ENCODE measurements around the gene KMT2A.

Gene KMT2A

DNA sequence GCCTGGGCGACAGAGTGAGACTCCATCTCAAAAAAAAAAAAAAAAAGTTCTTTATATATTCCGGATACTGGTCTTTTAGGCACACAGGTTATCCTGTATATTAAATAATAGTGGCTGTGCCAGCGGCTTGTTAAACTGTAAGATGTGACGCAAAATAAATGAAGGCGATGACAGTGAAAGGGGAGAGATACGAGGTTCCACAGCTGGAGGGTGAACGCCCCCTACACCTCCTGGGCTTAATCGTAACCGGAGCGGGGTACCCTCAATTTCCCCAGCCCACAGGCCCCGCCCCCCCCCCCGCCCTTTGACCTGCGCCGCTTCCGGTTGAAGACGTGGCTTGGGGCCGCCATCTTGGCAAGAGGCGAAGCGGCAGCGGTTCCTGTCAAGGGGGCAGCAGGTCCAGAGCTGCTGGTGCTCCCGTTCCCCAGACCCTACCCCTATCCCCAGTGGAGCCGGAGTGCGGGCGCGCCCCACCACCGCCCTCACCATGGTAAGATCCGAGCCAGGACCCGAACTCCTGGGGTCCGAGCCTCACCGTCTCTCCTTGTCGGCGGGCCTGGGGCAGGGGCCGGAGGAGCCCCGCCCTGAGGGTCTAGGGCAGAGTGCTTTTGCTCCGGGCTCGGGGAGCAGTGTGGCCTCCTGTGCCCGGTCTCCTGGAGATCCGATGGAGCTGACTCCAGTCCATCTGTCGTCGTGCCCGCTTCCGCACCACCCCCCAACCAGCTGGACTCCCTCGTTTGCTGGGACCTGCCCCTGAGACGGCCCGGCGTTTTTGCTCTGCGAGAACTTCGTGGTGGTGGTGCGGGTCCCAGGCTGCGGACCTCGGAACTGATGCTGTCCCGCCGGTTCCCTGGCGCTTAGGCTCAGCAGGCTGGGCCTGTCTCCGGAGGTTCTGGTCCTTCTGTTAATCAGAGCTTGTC lies 136.0 kb downstream of the KMT2A start, which contains the start of gene ARCN1:
ARCN1 (plus strand) TSS at position 349 of the 920 bp plus-strand sequence; CDS start at position 488, 139 bp downstream.
- TF ChIP-seq, protein P1, sequence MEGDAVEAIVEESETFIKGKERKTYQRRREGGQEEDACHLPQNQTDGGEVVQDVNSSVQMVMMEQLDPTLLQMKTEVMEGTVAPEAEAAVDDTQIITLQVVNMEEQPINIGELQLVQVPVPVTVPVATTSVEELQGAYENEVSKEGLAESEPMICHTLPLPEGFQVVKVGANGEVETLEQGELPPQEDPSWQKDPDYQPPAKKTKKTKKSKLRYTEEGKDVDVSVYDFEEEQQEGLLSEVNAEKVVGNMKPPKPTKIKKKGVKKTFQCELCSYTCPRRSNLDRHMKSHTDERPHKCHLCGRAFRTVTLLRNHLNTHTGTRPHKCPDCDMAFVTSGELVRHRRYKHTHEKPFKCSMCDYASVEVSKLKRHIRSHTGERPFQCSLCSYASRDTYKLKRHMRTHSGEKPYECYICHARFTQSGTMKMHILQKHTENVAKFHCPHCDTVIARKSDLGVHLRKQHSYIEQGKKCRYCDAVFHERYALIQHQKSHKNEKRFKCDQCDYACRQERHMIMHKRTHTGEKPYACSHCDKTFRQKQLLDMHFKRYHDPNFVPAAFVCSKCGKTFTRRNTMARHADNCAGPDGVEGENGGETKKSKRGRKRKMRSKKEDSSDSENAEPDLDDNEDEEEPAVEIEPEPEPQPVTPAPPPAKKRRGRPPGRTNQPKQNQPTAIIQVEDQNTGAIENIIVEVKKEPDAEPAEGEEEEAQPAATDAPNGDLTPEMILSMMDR (conservative IDR thresholded peaks at IDR 0.05; ENCODE audit: low read depth, low read length), result no peak
- H3K4me3 ChIP-seq (ENCODE audit: low read depth, low read length), result peak within 1 kb of the TSS; percentile 95
- DNase-seq (ENCODE audit: low read depth), result peak; percentile 80

DNA sequence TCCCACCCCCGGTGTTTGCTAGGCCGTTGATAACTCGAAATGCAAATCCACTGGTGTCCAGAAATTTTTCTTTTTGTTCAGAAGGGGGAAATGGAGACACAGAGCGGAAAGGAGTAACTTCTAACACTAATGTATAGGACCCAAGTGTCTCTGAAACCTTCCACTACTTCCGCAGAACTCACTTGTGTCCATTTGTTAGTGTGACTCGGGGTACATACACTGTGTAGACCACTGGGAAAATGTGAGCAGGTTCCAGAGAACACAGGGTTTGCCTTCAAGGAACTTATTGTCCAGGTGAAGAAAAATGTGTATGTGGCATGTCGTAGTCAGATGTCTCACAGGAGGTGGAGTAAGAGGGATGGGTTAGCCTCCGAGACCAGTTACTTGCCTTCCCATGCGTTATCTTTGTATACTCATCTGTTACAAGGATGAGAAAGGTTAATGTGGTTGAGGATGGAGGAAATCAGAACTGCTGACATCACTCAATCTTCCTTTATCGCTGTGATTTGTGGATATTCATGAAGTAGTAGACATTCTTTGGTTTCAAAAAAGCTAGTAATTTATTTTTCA lies 136.8 kb downstream of the KMT2A start:
- peak; percentile 66 for DNase-seq (ENCODE audit: low read depth)
- TF ChIP-seq, protein P1 (conservative IDR thresholded peaks at IDR 0.05; ENCODE audit: low read depth, low read length), result no peak
- H3K4me3 ChIP-seq (ENCODE audit: low read depth, low read length), result peak overlapping the region; percentile 95

DNA sequence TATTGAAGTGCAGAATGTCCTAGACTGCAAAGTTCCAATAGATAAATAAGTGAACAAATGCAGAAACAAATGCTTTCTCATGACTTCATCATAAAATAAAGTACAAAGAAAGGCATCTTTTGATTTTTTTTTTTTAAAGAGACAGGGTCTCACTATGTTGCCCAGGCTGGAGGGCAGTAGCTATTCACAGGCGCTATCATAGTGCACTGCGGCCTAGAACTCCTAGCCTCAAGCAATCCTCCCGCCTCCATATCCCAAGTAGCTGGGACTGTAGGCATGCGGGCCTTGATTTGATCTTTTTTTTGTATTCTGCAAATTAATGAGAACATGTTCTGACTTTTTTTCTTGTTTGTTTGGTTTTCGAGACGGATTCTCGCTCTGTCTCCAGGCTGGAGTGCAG lies 138.3 kb downstream of the KMT2A start:
- H3K4me3 ChIP-seq (ENCODE audit: low read depth, low read length), result peak overlapping the region; percentile 34
- TF ChIP-seq, protein P1 (conservative IDR thresholded peaks at IDR 0.05; ENCODE audit: low read depth, low read length), result no peak
- no peak for DNase-seq (ENCODE audit: low read depth)

Data from choroid plexus epithelial cell (primary cell).